NT2/D1 (cell line): ENCODE data around the gene OLFM3.
A peak's percentile ranks its signal among the peaks of the same experiment; 100 is the strongest.

Experiments used
- DNase-seq: peaks from one replicate; pipeline ENCODE4 v3.0.0-alpha.2; 2011; ENCODE audit warnings: low read depth, low spot score
- H3K27me3 ChIP-seq: 2 replicates; pipeline ENCODE4 v1.6.0; 2011; ENCODE audit warnings: mild to moderate bottlenecking; ENCODE audit not compliant: insufficient read length, insufficient read depth
- H3K36me3 ChIP-seq: 2 replicates; pipeline ENCODE4 v1.6.1; 2011; ENCODE audit warnings: mild to moderate bottlenecking, low read length, mixed read lengths; ENCODE audit not compliant: insufficient read depth, insufficient read length
- H3K4me1 ChIP-seq: 2 replicates; pipeline ENCODE4 v1.5.1; 2011; ENCODE audit not compliant: insufficient read depth, insufficient read length
- H3K4me3 ChIP-seq: 2 replicates; pipeline ENCODE4 v1.5.1; 2011; ENCODE audit warnings: low read depth; ENCODE audit not compliant: insufficient read length
- H3K9ac ChIP-seq: 2 replicates; pipeline ENCODE4 v1.6.0; 2011; ENCODE audit warnings: low read depth; ENCODE audit not compliant: insufficient read length
- H3K9me3 ChIP-seq: 2 replicates; pipeline ENCODE4 v1.5.1; 2011; ENCODE audit warnings: mild to moderate bottlenecking, low read length; ENCODE audit not compliant: insufficient read depth
- SUZ12 ChIP-seq: IDR thresholded peaks from 2 replicates; pipeline ENCODE4 v1.6.1; 2011; ENCODE audit not compliant: insufficient read length, insufficient read depth; ENCODE audit errors: extremely low read depth
- YY1 ChIP-seq: IDR thresholded peaks from 2 replicates; pipeline ENCODE4 v1.6.1; 2011; ENCODE audit not compliant: insufficient read length, insufficient read depth
- ZNF274 ChIP-seq: IDR thresholded peaks from 2 replicates; pipeline ENCODE4 v1.6.1; 2011; ENCODE audit warnings: mild to moderate bottlenecking, low read depth, low read length

Gene OLFM3

GRCh38 chr1:101996825-101997465 lies at the start of gene OLFM3:
OLFM3 (minus strand) TSS chr1:101996926.
- Histone ChIP-seq H3K36me3 (no peaks in the 10 kb centered on the region), H3K9ac (peak within 1 kb of the TSS; percentile 6), H3K27me3 (peaks cover 13% of the 10 kb centered on the region), H3K4me1 (no peaks in the 10 kb centered on the region), H3K4me3 (peak within 1 kb of the TSS; percentile 32), H3K9me3 (no peaks in the 10 kb centered on the region)
- DNase-seq: peak; percentile 59
- TF ChIP-seq YY1 (no peak), SUZ12 (no peak), ZNF274 (no peak)

DNA sequence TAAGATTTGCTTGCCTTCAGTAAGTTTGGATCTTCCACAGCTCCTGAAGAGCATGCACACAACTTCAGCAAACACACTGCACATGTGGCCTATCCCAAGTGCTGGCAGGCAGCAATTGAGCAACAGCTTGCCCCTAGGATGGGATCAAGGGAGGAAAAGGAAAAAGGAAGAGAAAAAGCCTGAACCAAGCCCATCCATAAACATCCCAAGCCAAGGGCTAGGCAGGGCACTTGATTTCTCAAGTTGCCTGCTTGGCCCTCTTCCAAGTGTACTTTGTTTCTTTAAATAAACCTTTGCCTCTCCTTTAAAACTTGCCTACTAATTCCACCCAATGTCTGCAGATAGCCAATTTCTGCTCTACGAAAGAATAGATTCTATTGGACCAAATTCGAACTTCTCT lies 49.0 kb upstream of the OLFM3 start:
- DNase-seq: no peak
- Histone ChIP-seq H3K27me3 (no peaks in the 10 kb centered on the region), H3K36me3 (no peaks in the 10 kb centered on the region), H3K9ac (no peak overlapping the region), H3K4me1 (no peaks in the 10 kb centered on the region), H3K4me3 (no peak overlapping the region), H3K9me3 (no peaks in the 10 kb centered on the region)
- no peak for TF ChIP-seq SUZ12
- TF ChIP-seq YY1: no peak
- no peak for TF ChIP-seq ZNF274

GRCh38 chr1:102032534-102032933 lies 35.8 kb upstream of the OLFM3 start:
- no peak for DNase-seq
- H3K9me3 ChIP-seq: no peaks in the 10 kb centered on the region
- TF ChIP-seq SUZ12 (no peak), ZNF274 (no peak), YY1 (no peak)
- H3K27me3 ChIP-seq: no peaks in the 10 kb centered on the region
- no peak overlapping the region for H3K9ac ChIP-seq
- H3K36me3 ChIP-seq: no peaks in the 10 kb centered on the region
- H3K4me1 ChIP-seq: no peaks in the 10 kb centered on the region
- H3K4me3 ChIP-seq: no peak overlapping the region

- H3K4me3 ChIP-seq: no peak overlapping the region
- H3K27me3 ChIP-seq: no peaks in the 10 kb centered on the region
- no peak overlapping the region for H3K9ac ChIP-seq
- H3K9me3 ChIP-seq: peaks cover 2% of the 10 kb centered on the region; the same call in 1 of the 2 replicates
- TF ChIP-seq YY1: no peak
- no peak for TF ChIP-seq SUZ12
- TF ChIP-seq ZNF274: no peak
- no peak for DNase-seq
- no peaks in the 10 kb centered on the region for H3K4me1 ChIP-seq
- no peaks in the 10 kb centered on the region for H3K36me3 ChIP-seq
Observed at GRCh38 chr1:102019530-102019929, 22.8 kb upstream of the OLFM3 start.

DNA sequence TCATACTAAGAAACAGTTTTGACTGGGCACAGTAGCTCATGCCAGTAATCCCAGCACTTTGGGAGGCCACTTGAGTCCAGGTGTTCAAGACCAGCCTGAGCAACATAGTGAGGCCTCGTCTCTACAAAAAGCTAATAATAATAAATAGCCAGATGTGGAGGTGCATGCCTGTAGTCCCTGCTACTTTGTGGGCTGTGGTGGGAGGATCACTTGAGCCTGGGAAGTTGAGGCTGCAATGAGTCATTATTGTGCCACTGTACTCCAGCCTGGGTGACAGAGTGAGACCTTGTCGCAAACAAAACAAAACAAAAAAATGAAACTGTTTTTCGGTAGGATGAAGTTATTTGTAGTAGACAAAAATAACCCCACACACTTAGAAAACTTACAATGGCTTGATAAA lies 19.0 kb upstream of the OLFM3 start:
- Histone ChIP-seq H3K4me1 (no peaks in the 10 kb centered on the region), H3K36me3 (no peaks in the 10 kb centered on the region), H3K9me3 (peaks cover 7% of the 10 kb centered on the region; the same call in 1 of the 2 replicates), H3K27me3 (no peaks in the 10 kb centered on the region), H3K4me3 (no peak overlapping the region), H3K9ac (no peak overlapping the region)
- DNase-seq: no peak
- TF ChIP-seq SUZ12: no peak
- TF ChIP-seq YY1: no peak

DNA sequence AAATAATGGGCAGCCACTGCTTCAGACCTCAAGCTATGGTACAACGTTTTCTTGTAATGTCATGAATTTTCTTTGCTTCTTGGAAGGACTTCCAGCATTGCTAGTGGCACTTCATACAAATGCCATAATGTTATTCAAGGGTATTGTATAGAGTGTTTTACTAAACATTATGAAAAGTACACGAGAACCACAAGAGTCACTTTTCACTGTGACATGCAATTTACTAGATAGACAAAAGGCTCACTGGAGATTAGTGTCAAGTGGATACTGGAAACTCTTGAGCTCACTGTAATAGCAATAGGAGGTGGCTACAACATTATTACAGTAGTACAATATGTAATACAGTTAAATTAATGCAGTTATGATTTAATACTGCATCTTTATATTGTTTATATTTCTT lies 5.3 kb upstream of the OLFM3 start:
- peaks cover 3% of the 10 kb centered on the region for H3K27me3 ChIP-seq
- H3K4me3 ChIP-seq: no peak overlapping the region
- H3K4me1 ChIP-seq: no peaks in the 10 kb centered on the region
- no peak overlapping the region for H3K9ac ChIP-seq
- TF ChIP-seq SUZ12 (no peak), YY1 (no peak), ZNF274 (no peak)
- H3K36me3 ChIP-seq: no peaks in the 10 kb centered on the region
- H3K9me3 ChIP-seq: no peaks in the 10 kb centered on the region
- no peak for DNase-seq

- Histone ChIP-seq H3K36me3 (no peaks in the 10 kb centered on the region), H3K27me3 (peaks cover 13% of the 10 kb centered on the region), H3K9me3 (no peaks in the 10 kb centered on the region), H3K4me3 (peak overlapping the region; percentile 32), H3K9ac (peak overlapping the region; percentile 6), H3K4me1 (no peaks in the 10 kb centered on the region)
- DNase-seq: no peak
- TF ChIP-seq YY1: no peak
- TF ChIP-seq SUZ12: no peak
- no peak for TF ChIP-seq ZNF274
Observed at GRCh38 chr1:101995984-101996745, 561 bp downstream of the OLFM3 start.
